GM11168 (cell line): Measurements from ENCODE around the gene RNF39.
"Not testable (repeated sequence)": the region's sequence is repeated elsewhere in the genome, so short reads cannot be mapped to it uniquely, and the experiment has no call there.

Experiments used
- in situ Hi-C: fragments of 300-500 bp; cut with MboI; formaldehyde crosslinking; loops from one replicate; pipeline ENCODE4 v1.12.0; 2022; ENCODE audit warnings: low sequenced_read_pairs; ENCODE audit not compliant: unreplicated experiment

Gene RNF39, protein sequence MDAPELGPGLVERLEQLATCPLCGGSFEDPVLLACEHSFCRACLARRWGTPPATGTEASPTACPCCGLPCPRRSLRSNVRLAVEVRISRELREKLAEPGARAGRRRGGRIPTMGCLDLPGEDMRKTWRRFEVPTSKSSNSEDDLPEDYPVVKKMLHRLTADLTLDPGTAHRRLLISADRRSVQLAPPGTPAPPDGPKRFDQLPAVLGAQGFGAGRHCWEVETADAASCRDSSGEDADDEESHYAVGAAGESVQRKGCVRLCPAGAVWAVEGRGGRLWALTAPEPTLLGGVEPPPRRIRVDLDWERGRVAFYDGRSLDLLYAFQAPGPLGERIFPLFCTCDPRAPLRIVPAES

DNA sequence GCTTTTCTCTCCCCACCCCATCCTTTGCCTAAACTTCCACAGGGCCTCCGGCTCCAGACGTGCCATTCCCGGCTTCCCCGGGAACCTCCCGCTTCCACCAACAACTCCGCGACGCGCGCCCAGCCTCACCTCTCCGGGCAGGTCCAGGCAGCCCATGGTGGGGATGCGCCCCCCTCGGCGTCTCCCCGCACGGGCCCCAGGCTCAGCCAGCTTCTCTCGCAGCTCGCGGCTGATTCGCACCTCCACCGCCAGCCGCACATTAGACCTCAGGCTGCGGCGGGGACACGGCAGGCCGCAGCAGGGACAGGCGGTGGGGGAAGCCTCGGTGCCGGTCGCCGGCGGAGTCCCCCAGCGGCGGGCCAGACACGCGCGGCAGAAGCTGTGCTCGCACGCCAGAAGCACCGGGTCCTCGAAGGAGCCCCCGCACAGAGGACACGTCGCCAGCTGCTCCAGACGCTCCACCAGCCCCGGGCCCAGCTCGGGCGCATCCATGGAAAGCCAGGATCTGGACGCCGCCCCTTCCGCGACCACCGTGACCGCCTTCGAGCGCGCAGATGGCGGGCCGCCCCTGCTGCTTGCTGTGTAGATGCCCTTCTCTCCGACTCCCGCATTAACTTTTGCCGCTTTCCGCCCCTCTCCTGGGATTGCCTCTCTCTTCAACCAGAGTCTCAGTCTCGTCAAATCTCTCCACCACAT lies at the start of gene RNF39:
RNF39 (minus strand) TSS at position 676 of the 696 bp plus-strand sequence; CDS start at position 492, 184 bp downstream.
- in situ Hi-C loops = no loop called here

DNA sequence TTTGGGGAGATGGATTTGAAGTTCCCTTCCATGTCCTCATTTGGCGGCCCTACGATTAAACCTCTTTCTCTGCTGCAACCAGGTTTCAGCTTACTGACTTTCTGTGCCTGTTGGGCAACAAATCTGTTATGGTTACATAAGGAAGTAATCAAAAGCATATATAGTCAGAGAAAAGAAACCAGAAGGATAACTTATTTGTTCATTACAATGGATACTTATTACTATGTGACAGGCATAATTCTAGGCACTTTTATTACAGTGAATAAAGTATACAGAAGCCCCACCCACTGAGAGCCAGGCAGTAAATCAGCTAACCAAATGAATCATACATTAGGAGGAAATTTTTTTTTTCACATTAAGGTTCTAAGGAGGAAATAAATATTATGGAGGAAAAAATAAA lies 46.9 kb upstream of the RNF39 start:
- in situ Hi-C loops = no loop called here

DNA sequence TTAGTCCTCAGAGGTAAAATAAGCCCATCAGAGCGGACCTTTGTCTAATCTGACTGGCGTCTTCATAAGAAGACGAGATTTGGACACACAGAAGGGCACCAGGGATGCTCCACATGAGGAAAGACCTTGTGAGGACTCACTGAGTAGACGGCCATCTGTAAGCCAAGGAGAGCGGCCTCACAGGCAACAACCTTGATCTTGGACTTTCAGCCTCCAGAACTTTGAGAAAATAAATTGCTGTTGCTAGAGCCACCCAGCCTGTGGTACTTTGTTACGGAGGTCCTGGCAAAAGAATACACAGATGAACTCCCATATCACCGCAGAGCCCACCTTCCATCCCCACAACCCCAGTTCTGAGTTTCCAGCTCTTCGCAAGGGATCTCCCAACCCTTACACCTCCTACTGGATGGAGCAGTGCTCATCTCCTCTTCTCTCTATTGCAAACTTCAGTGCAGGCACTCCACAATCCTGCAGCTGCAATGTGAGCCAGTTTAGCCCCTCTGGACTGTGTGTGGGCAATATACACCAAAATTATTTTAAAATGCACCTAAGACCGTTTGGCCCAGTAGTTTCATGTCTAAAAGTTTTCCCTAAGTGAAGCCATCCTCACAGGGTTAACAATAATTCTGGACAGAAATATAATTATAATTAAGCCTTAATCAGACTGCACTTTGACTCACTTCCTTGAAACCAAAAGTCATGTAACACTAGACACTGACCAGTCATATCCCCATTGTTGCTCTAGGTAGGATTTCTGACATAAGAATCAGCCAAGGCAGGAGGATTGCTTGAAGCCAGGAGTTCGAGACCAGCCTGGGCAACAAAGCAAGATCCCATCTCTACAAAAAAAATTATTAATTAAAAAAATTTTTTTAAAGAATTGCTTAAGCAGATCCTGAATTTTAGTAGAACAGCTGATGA lies 46.1 kb upstream of the RNF39 start:
- in situ Hi-C loops = no loop called here

DNA sequence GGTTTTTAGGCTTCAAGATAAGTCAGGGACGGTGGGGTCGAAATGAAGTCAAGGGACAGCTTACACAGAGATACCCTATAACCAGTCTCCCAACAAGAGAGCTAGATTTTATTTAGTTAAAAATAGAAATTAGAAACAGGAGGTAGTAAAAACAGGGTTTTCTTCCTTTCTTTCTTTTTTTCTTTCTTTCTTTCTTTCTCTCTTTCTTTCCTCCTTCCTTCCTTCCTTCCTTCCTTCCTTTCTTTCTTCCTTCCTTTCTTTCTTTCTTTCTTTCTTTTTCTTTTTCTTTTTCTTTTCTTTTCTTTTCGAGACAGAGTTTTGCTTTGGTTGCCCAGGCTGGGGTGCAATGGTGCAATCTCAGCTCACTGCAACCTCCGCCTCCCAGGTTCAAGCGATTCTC lies 43.1 kb upstream of the RNF39 start:
- in situ Hi-C loops = not testable (repeated sequence)

DNA sequence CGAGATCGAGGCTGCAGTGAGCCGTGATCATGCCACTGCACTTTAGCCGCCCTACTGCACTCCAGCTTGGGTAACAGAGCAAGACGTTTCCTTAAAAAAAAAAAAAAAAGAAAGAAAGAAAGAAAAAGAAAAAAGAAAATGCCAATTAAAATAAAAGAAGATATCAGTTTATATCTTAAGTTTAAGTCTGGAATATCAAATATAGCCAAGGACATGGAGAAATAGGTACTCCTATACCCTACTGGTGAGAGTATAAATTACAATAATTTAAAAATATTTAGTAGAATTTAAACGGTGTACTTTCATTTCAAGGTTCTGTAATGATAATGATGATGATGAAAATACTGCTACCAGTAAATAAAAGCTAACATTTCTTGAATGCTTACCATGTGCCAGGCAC lies 41.2 kb upstream of the RNF39 start:
- in situ Hi-C loops = no loop called here

DNA sequence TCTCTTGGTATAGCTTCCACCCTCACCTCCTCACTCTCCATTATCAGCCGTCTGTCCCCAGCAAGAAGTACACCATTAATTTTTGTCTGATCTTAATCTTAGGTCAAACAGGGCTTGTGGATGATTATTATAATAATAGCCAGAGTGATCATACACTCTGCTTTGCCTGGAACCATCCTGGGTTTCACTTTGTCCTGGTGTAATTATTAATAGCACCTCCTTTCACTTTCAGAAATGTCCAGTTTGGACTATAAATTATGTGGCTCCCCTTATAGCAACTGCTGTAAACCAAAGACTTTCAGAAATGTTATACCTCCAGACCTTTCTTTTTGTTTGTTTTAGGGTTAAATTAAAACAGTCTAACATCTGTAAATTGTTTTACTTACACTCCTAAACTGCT lies 38.3 kb upstream of the RNF39 start:
- in situ Hi-C loops = no loop called here

DNA sequence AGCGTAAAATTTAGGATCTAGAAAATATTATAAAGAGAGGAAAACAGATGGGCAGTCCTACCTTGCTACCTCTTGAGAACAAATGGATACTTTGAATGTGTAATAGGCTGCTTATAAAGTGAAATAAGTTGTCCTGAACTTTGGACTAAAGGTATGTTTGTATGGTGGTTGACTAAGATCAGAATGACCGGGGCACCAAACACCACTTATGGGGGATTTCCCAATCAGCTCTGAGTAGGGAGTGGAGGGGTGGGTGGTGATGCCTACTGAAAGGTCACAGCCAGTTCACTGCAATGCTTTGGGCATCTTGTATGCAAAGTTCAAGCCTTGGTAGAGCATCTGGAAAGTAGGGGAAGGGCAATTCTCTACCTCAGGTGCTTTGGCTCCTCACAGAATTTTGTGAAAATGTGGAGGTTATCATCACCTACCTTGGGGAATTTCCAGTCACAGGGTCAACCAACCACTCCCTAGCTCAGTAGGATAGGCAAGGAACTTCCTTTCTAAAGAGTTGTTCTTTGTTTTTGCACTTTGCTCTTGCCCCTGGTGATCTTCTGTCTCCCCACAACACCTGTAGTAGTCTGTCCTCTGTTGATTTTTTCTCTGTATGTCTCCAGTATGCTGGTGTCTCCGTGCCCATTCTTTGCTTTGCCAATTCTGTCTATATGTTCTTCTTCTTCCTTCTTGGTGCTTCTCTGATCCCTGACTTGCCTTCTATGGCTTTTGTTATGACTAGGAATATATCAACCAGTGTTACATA lies 37.6 kb upstream of the RNF39 start, which contains the start of gene TRIM31:
TRIM31 (minus strand) TSS at position 88 of the 757 bp plus-strand sequence. CDS start 285 bp downstream, outside the sequence.
- in situ Hi-C loops = no loop called here

DNA sequence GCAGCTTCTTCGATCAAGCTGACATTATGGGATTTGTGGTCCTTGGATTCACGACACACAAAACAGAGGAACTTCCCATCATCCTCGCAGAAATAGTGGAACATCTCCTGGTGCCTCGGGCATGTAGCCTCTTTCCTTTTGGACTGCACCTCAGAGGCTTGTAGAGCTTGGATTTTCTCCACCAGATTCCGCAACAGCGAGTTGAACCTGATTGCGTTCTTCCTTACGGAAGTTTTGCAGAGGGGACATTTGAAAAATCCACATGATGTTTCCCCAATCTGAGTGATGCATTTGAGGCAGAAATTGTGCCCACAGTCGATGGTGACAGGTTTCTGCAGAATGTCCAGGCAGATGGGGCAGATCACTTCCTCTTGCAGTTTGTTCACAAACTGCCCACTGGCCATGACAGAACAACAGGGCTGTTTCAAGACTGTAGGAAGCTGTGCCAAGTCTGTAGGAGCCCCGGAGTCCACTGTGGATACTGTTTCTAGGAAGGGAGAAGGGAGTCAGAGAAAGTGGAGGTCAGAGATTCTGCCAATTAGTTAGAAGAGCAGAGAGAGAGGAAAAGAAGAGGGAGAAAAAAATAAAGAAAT lies 36.9 kb upstream of the RNF39 start:
- in situ Hi-C loops = no loop called here

DNA sequence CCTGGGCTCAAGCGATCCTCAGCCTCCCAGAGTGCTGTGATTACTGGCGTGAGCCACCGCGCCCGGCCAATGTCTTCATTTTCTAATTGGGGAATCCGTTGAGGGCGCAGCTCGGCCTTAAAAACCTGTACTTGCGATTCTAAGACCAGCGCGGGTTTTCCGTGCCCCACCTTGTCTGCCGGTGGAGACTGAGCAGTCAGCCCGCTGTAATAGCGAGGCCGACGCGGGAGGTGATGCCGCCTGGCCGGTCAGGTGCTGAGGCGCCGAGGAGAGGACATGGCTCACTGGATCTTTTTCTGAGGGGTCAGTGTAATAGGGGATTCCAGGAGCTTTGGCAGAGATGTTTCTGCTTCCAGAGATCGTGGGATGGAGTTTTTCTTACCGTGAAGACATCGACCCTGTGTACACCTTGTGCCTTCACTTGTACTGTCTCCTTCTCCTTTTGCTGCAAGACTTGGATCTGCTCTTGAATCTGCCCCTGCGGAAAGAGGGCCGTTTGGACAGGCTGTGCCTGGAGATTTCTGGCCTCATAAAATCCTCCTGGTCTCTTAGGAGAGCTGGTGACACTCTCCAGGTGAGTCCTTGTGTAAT lies 35.8 kb upstream of the RNF39 start:
- in situ Hi-C loops = no loop called here

DNA sequence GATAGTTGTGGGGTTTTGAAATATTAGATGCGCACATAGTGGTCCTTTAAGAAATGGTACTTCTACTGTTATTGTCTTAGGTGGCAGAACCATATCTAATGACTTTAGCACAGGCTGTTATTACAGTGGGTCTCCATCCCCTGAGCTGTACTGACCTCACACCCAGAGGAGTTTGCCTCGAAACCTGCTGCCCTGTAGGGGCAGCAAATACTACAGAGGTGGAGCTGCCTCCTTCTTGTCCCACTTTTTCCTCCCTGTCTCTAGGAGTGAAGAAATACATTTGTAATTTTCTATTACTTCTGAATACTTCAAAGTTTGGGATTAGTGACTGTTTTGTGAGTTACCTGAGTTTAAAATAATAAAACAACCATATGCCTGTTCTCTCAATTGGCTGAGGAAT lies 29.1 kb upstream of the RNF39 start:
- in situ Hi-C loops = loop anchor here (5.0 kb wide), 1 partner anchor 58 kb away; the partner anchor contains the start of genes TRIM10 and TRIM15

DNA sequence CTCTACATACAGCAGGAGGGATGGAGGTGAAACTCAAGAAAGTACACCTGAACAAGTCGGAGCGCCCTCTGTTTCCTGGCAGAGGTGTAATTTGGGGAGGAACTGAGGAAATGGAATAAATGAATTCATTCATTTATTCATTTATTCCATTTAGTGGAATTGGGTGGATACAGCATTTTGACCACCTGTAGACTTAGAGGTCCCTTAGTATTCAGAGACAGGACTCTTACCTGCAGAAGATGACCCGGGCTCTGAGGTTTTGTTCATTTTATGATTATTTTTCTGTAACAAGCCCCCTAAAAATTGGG lies 28.3 kb upstream of the RNF39 start:
- in situ Hi-C loops = loop anchor here (5.0 kb wide), 1 partner anchor 58 kb away; the partner anchor contains the start of genes TRIM10 and TRIM15

DNA sequence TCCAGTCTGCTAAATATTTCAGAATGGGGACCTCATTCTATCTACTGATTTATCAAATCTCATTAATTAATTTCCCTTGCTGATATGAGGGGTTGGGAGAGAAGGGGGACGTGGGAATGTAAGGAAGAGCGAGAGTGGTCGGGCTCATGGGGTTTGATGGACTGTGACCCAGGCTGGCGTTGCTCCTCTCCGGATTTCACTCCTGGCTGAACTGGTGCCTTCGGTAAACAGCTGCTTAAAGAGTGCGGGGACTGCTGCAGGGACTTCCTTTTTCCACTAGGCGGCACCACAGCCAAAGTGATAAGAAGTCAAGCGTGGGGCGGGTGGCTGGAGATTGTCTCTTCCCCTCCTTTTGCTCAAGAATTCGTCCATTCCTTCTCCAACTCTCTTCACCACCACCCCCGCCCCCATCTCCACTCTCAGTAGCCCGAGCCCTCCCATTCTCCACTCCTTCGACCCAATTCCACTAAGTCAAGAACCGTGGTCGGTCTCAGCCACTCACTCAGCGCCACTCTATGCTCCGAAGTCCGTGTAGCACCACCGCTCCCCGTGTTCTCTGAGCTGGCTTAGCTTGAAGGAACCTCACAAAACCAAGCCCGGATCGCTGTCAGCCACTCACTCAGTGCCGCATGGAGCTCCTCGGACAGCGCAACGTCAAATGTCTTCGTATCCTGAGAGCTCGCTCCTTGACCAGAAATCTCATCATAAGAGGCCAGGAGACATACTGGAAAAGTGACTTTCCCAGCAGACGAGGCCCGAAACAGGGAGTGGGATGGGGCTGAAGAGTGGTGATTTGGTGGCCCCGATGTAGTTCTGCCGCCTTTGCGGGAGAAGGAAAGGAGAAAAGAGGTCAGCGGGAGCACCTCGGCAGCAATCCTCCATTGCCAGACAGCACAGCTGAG lies 27.7 kb upstream of the RNF39 start:
- in situ Hi-C loops = loop anchor here (5.0 kb wide), 1 partner anchor 59 kb away; the partner anchor contains the start of genes TRIM10 and TRIM15

DNA sequence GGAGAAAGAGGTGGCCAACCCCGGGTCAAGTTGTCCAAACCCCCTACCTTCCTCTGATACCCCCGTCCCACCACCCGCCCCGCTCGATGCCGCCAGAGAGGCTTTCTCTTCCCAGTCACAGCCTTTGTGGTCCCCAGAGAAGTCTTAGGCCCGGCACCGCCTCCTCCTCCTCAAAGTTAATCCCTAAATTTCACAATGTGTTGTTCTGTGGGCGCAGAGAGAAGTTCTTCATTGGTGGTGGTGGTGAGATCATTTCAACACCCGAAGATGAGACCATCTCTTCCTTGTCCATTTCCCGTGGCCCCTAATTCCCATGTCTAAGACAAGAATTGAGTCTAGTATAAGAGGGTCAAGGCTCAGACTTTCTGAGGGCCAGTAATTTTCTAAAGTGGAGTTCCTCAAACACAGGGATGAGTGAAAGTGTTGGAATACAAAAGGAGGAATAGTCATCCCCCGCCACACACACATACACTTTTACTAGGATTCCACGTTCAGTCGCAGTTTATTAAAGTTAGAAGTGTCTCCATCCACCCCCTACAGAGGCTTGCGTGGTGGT lies 26.9 kb upstream of the RNF39 start:
- in situ Hi-C loops = loop anchor here (5.0 kb wide), 1 partner anchor 60 kb away; the partner anchor contains the start of genes TRIM10 and TRIM15

DNA sequence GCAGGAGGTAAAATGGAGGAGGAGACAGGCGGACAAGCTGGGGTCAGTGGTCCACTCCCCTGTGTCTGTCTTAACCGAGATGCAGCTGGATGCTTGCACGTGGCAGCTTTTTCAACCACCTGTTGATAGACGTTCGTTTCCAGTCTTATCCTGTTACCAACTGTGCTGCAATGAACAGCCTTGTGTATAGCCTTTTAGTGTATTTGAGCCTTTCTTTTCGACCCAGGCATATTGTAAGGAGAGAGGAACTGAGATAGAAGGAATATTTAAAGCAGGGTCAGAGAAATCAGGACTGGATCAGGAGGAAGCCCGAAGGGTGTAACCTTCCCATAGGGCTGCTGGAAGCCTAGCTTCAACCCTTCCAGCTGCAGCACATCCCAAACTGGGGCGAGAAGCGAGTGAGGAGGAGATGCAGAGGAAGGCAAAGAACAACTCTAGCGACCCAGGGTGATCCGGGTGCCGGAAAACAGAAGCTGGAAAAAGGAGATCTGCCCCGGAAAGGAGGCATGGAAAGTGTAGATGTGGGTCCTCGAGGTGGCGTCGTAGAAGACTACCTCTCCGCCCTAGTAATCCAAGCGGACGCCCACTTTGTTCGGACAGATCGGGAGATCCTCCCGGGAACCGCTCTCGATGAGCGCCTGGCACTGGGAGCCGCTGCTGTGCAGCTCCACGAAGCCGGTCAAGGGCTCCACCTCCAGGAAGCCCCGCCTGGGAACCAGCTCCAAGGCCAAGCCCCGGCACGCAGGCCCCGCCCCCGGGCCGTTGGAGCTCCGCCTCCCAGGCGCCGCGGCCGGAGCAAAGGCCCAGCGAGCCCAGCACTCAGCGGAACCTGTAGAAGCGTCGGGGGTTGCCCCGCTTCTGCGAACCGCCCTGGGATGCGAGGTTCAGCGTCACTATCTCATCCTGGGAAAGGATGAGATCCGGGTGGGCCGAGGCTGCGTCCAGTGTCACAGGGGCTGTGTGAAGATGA lies 26.2 kb upstream of the RNF39 start:
- in situ Hi-C loops = loop anchor here (5.0 kb wide), 1 partner anchor 61 kb away; the partner anchor contains the start of genes TRIM10 and TRIM15

DNA sequence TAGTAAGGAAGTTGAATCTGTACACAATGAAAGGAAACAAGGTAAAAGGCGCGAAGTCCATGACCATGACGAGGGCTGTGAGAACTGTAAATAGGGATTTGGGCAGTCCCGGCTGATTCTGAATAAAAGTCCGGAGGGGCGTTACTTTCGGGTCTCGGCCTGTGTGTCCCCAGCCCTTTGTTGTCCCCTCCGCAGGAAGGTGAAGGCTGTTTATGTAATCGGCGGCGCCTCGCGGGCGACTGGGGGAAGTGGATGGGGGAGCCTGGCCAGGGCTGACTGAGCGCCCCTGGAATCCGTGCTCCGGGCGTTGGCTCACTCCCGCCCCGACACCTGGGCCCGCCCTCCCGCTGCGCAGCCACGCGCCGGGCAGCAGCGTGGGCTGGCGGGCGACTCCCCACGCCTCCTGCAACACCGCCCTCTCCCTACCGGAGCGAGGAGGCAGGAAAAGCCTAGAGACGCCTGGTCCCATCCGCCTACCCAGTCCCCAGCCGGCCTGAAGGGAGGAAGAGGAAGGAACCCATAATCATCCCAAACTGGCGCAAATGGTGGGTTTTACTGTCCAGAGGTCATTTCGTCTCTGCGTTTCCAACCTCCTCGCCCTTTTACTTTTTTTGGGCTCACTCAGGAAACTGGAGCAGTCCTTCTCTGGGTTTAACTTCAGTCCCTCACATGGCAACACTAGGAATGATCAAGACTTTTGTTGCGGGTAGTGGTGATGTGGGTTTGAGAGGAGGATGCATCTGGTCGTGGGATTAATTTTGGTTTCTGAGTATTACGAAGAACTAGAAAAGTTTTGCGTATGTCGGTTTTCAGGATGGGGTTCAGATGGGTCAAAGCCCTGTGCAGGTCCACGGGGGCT lies 25.2 kb upstream of the RNF39 start:
- in situ Hi-C loops = loop anchor here (5.0 kb wide), 1 partner anchor 61 kb away; the partner anchor contains the start of genes TRIM10 and TRIM15
